Retina (tissue), 1 donor: ENCODE measurements around the gene GTF2H4.

ENCODE experiments used
- DNase-seq: peaks from one replicate; pipeline ENCODE4 v3.0.0-alpha.2; 2016

Gene GTF2H4

GRCh38 chr6:30882759-30883684 lies 25.0 kb upstream of the GTF2H4 start:
- DNase-seq: peak; percentile 61

GRCh38 chr6:30883685-30884520 lies 24.1 kb upstream of the GTF2H4 start, which contains the start of gene DDR1:
DDR1 (plus strand) TSS chr6:30884519; CDS start chr6:30888730, 4,211 bp downstream.
- peak; percentile 72 for DNase-seq

- DNase-seq: peak; percentile 74
Measured at GRCh38 chr6:30884521-30885480, 23.2 kb upstream of the GTF2H4 start.

DNA sequence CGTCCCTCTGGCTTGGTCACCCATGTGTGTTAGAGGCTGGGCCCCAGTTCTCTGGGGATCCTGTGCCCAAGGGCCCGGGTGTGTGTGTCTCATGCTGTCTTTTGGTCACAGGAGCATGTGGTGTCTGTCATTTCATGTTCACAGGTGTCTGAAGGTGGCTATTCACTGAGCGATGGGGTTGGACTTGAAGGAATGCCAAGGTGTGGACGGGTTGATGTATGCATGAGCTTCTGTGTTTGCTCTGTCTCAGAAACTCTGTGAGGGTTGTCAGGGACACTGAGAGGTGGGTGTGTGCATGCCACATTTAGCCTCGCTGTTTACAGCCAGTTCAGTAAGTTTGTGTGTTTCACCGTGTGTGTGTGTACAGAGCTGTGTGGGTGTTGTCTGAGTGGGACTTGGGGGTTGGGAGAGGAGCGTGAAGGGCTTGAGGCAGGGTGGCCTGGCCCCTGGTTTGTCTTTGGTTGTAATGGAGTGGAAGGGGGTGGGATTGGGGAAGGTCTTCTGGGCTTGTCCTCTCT lies 22.5 kb upstream of the GTF2H4 start:
- no peak for DNase-seq

DNA sequence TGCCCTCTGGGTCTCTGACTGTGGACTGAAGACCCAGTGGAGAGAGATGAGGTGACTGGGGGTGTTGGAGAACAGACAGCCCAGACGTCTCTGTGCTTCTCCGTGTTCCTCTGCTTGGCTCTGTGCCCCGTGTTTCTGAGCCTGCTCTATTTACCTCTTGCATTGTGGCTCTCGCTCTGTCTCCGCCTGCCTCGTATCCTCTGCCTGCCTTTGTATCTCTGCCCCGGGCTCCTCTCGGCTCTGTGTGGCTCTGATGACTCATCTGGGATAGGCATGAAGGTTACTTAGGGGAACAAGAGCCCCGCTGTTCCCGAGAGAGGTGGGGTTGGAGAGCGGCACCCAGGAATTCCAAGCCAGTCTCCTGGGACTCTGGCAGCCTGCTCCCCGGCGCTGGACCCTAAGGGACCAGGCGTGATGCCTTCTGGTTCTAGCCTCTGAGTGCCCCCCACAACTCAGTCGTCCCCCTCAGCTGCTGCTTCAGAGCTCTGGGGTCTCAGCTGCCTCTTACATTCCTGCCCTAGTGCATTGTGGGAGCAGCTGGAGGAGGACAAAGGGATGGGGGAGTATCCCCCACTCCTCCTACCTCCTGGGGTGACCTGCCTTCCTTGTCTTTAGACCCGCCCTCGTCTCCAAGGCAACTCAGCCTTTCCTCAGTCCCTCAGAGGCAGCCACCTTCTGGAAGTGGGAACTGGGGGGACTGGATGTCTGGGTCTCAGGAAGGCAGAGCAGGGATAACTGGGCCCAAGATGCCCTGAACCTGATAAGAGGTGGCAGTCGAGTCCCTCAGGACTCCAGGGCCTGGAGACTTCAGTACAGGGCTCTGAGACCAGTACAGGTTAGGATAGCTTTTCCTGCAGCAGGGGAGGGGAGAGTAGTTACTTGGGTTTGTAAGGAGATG lies 21.8 kb upstream of the GTF2H4 start:
- peak; percentile 93 for DNase-seq

DNA sequence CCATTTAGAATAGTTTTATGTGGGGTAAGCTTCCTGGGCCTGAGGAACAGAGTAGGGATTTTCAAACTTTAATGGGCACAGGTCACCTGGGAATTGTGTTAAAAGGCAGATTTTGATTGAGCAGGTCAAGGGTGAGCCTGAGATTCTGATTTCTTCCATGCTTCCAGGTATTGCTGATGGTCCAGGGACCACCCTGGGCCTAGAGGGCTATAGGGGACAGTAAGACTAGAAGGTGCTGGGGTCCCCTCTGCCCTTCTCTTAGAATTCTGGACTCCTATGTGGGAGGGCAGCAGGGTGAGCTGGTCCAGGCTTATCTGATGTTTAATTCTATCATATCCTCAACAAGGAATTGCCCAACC lies 21.1 kb upstream of the GTF2H4 start:
- no peak for DNase-seq

DNA sequence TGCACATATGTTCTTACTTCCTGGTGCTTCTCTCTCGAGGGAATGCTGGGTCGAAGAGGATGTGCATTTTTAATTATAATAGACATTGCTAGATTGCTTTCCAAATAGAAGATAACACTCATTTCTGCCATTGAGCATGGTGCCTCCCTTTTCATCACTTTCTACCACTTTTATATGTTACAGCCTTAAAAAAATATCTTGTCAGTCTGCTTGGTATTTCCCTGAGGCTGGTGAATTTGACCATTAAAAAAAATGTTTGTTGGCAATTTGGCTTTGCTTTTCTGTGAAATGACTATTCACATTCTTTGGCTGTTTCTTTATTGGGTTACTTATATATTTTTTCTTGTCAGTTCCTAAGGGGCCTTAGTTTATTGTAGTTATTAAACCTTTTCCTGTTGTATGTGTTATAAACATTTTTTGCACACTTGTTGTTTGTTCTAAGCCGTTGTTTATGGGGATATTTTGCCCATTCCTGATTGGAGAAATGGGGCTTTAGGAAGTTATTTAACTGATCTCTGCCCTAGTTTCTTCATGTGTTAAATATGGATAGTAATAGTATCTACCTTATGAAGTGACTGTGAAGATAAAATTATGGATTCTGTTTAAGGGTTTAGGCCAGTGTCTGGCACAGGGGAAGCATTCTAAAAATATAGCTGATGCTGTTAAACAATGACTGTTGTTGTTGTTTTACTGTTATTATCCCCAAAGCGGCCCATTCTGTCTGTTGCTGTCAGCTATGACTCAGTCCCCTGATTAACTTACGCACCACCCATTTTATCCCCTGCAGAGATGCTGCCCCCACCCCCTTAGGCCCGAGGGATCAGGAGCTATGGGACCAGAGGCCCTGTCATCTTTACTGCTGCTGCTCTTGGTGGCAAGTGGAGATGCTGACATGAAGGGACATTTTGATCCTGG lies 19.8 kb upstream of the GTF2H4 start:
- DNase-seq: no peak

GRCh38 chr6:30888816-30889495 lies 19.1 kb upstream of the GTF2H4 start:
- DNase-seq: no peak

DNA sequence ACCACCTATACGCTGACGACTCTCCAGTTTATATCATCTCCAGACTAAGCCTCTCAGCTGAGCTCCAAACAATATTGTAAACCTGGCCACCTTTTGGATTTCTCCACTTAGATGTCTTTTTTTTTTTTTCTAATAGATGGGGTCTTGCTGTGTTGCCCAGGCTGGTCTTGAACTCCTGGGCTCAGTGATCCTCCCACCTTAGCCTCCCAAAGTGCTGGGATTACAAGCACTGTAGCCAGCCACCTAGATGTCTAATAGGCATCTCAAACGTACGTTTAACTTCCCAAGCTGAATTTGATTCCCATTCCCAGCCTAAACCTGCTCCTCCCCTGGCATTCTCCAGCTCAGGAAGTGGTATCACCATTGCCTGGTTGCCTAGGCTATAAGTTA lies 18.5 kb upstream of the GTF2H4 start:
- DNase-seq: no peak

DNA sequence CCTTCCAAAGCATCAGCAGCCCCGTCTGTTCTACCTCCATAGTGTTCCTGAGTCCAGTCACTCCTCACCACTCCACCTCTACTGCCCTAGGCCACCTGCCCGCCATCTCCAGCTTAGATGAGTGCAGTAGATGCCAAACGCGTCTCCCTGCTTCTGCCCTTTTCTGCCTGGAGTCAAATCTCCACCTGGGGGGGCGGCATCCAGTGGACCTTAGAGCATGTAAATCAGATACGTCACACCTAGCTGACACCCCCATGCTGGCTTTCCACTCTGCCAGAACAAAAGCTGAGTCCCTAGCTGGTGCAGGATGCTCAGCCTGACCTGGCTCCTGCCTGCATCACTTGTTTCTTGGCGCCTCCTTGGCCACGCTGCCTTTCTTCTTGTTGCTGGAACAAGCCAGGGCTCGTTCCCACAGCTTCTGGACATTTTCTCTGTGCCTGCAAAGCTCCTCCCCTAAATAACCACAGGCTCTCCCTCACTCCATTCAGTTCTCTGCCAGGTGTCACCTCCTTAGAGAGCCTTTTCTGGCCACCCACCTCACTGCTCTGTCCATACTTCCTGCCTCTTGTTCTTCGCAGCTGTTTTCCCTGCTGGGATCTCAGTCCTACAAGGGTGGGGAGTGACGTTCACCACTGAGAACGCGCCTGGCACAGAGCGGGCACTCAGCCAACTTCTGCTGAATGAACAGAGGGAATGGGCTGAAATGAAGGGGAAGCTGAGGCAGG lies 17.9 kb upstream of the GTF2H4 start:
- DNase-seq: no peak

DNA sequence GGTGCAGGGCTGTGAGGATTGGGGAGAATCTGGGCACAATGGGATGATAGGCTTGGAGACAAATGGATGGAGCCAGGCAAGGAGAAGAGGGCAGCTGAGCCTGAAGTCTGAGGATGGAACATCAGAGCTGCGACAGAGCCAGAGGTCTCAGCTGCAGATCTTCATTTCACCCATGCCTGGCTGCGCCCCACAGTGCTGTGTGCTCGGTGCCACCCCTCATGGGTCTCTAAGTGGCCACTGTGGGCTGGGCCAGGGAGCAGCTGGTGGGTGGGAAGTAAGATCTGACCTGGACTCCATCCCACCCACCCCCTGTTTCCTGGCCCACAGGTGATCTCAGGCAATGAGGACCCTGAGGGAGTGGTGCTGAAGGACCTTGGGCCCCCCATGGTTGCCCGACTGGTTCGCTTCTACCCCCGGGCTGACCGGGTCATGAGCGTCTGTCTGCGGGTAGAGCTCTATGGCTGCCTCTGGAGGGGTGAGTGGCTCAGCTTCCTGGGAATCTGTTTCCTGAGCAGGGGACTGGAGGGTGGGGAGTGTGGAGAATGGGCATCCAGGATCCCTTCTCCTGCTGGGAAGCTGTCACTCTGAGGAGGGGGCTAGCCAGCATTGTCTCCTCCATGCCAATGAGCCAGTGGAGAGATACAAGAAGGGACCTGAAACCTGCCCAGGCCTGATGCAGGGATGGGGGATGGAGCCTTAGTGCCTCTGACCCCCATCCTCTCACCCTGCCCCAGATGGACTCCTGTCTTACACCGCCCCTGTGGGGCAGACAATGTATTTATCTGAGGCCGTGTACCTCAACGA lies 17.2 kb upstream of the GTF2H4 start:
- no peak for DNase-seq

DNA sequence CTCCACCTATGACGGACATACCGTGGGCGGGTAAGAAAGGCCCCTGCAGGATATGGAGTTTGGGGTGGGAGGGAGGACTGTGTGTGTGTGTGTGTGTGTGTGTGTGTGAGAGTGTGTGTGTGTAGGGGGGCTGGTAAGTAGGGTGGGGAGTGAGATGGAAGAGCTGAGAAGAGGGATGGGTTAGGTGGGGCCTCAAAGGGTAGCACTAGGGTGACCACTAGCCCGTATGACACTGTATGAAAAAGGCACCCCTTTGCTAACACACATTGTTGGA lies 16.6 kb upstream of the GTF2H4 start:
- DNase-seq: no peak

GRCh38 chr6:30891816-30892538 lies 16.0 kb upstream of the GTF2H4 start:
- DNase-seq: no peak

DNA sequence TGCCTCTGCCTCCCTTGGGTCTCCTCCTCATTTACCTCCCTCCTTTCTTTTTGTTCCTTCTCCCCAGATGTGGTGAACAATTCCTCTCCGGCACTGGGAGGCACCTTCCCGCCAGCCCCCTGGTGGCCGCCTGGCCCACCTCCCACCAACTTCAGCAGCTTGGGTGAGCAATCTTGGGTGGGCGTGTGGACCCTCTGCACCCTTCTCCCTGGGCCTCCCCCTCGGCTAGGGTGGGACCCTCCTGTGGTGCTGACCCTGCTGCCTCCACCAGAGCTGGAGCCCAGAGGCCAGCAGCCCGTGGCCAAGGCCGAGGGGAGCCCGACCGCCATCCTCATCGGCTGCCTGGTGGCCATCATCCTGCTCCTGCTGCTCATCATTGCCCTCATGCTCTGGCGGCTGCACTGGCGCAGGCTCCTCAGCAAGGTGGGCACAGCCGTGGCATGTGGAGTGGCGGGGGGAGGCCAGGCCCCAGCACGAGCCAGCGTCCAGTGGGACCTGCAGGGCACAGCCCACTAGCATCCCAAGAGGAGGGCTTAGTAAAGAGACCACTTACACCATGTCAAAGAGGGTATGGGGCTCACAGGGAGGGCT lies 14.9 kb upstream of the GTF2H4 start:
- no peak for DNase-seq

- no peak for DNase-seq
Measured at GRCh38 chr6:30893666-30894065, 14.3 kb upstream of the GTF2H4 start.

- DNase-seq: no peak
Measured at GRCh38 chr6:30894381-30894780, 13.6 kb upstream of the GTF2H4 start.

GRCh38 chr6:30894935-30895334 lies 13.1 kb upstream of the GTF2H4 start:
- no peak for DNase-seq
